NCI-H2081 (cell line): ENCODE results near the gene HOXA5.
A peak's percentile ranks its signal among the peaks of the same experiment; 100 is the strongest.

Experiments
- DNase-seq, 2 experiments: peaks; one replicate each; lab custom pipeline; 2025; lab: John Stamatoyannopoulos, UW

Gene HOXA5

GRCh38 chr7:27107391-27108381 is 35.8 kb downstream of the HOXA5 start:
- DNase-seq = no peak

- DNase-seq = no peak
Measured at GRCh38 chr7:27106901-27107240, 36.6 kb downstream of the HOXA5 start.

GRCh38 chr7:27106181-27106900 is 37.1 kb downstream of the HOXA5 start:
- DNase-seq = no peak

GRCh38 chr7:27105301-27106031 is 38.0 kb downstream of the HOXA5 start:
- no peak for DNase-seq

GRCh38 chr7:27104341-27105058 is 39.0 kb downstream of the HOXA5 start:
- no peak for DNase-seq

GRCh38 chr7:27103489-27104226 is 39.8 kb downstream of the HOXA5 start:
- no peak for DNase-seq

GRCh38 chr7:27102581-27103442 is 40.7 kb downstream of the HOXA5 start, which contains the start of gene HOXA2:
HOXA2 (minus strand) TSS chr7:27102683; CDS start chr7:27102500, 183 bp downstream.
- no peak for DNase-seq

GRCh38 chr7:27101957-27102580 is 41.4 kb downstream of the HOXA5 start:
- no peak for DNase-seq

GRCh38 chr7:27101171-27101956 is 42.1 kb downstream of the HOXA5 start:
- no peak for DNase-seq

- no peak for DNase-seq
Measured at GRCh38 chr7:27100694-27101170, 42.7 kb downstream of the HOXA5 start.

GRCh38 chr7:27099453-27100370 is 43.8 kb downstream of the HOXA5 start:
- DNase-seq = no peak

GRCh38 chr7:27098578-27099451 is 44.7 kb downstream of the HOXA5 start:
- DNase-seq = no peak

- peak in 1 of 2 experiments; percentile 43 for DNase-seq
Measured at GRCh38 chr7:27097686-27098577, 45.5 kb downstream of the HOXA5 start.

GRCh38 chr7:27096768-27097514 is 46.5 kb downstream of the HOXA5 start:
- peak; percentile 46 to 50 for DNase-seq
